Astrocyte (in vitro differentiated cells and primary cell): ENCODE data around the gene TRIM58.

Source experiments
- CTCF ChIP-seq: IDR thresholded peaks from 2 replicates; pipeline ENCODE4 v1.5.1; 2011; ENCODE audit warnings: low read depth, mild to moderate bottlenecking, inconsistent platforms, low read length, moderate library complexity; ENCODE audit not compliant: insufficient read depth
- EZH2 ChIP-seq: IDR thresholded peaks from 2 replicates; pipeline ENCODE4 v1.6.1; 2012; ENCODE audit warnings: mild to moderate bottlenecking, low read length, inconsistent platforms; ENCODE audit not compliant: insufficient read depth

GRCh38 chr1:247824023-247824422 is 33.0 kb upstream of the TRIM58 start, which contains the start of gene OR14A16:
- no peak for TF ChIP-seq CTCF
- no peak for TF ChIP-seq EZH2
